NB4 (cell line): ENCODE measurements around the gene SERTAD3.

ENCODE experiments used
- DNase-seq: peaks from one replicate; pipeline ENCODE4 v3.0.0; 2010; ENCODE audit warnings: low read depth
- H3K4me3 ChIP-seq: one replicate; pipeline ENCODE4 v1.5.1; 2011; ENCODE audit warnings: mild to moderate bottlenecking, low read depth, low read length, moderate library complexity
- MYC ChIP-seq: IDR thresholded peaks from 2 replicates; pipeline ENCODE4 v1.6.1; 2011; ENCODE audit warnings: low read depth, low read length
- POLR2A ChIP-seq: IDR thresholded peaks from 2 replicates; pipeline ENCODE4 v1.6.1; 2011; ENCODE audit warnings: mild to moderate bottlenecking; ENCODE audit not compliant: insufficient read length; ENCODE audit errors: extremely low read depth
- TF ChIP-seq, protein P1 (sequence below): IDR thresholded peaks from 2 replicates; pipeline ENCODE4 v1.6.1; 2011; ENCODE audit warnings: low read depth, low read length
- TF ChIP-seq, protein P2 (sequence below): IDR thresholded peaks from one replicate; pipeline ENCODE4 v1.5.1; 2012; ENCODE audit warnings: low read depth, low read length

The SERTAD3 gene

DNA sequence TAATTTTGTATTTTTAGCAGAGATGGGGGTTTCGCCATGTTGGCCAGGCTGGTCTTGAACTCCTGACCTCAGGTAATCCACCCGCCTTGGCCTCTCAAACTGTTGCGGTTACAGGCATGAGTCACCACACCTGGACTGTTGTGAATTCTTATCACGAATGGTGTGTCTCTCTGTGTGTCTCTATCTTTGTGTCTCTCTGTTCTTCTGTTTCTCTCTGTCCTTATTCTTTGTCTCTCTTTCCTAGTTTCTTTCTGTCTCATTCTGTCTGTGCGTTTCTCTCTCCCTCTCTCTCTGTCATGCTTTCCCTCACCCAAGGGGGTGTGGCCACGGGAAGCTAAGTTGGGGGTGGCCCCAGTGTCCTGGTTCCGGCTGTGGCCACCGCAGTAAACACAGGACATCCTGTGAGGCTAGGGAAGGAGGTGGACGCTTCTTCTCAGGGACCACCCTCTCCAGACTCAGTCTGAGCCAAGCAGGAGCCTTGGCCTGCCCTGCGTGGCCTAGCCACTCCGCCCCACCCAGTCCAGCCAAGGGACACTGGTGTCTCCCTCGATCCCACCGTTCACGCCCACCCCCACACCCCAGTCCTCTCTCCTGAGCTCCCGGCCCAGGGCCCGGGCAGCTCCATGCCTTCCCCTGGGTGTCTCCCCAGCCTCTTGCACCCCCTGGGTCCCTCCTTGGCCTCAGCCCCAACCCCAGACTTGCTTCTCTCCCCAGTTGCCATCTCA lies 27.1 kb downstream of the SERTAD3 start:
- H3K4me3 ChIP-seq: no peak overlapping the region
- TF ChIP-seq POLR2A (no peak), MYC (no peak)
- TF ChIP-seq, protein P1, sequence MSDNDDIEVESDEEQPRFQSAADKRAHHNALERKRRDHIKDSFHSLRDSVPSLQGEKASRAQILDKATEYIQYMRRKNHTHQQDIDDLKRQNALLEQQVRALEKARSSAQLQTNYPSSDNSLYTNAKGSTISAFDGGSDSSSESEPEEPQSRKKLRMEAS: no peak
- TF ChIP-seq, protein P2, sequence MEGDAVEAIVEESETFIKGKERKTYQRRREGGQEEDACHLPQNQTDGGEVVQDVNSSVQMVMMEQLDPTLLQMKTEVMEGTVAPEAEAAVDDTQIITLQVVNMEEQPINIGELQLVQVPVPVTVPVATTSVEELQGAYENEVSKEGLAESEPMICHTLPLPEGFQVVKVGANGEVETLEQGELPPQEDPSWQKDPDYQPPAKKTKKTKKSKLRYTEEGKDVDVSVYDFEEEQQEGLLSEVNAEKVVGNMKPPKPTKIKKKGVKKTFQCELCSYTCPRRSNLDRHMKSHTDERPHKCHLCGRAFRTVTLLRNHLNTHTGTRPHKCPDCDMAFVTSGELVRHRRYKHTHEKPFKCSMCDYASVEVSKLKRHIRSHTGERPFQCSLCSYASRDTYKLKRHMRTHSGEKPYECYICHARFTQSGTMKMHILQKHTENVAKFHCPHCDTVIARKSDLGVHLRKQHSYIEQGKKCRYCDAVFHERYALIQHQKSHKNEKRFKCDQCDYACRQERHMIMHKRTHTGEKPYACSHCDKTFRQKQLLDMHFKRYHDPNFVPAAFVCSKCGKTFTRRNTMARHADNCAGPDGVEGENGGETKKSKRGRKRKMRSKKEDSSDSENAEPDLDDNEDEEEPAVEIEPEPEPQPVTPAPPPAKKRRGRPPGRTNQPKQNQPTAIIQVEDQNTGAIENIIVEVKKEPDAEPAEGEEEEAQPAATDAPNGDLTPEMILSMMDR: no peak
- DNase-seq: no peak

DNA sequence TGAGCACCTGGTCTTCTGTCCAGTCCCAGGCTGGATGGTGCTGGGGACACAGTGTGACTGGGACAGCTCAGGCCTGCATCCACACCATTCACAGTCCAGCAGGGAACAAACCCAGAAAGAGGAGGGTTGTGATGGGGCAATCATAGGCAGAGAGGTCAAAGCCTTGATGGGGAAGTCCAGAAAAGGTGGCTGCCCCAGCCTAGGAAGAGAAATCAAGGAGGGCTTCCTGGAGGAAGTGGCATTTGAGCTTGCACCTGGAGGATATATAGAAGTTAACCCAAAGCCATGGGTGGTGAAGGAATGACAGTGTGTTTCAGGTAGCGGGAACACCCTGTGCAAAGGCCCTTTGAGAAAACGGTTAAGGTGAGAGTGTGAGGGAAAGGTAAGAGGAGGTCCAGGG lies 28.4 kb downstream of the SERTAD3 start:
- TF ChIP-seq, protein P2: no peak
- TF ChIP-seq MYC (no peak), POLR2A (no peak)
- TF ChIP-seq, protein P1: no peak
- no peak overlapping the region for H3K4me3 ChIP-seq
- no peak for DNase-seq

DNA sequence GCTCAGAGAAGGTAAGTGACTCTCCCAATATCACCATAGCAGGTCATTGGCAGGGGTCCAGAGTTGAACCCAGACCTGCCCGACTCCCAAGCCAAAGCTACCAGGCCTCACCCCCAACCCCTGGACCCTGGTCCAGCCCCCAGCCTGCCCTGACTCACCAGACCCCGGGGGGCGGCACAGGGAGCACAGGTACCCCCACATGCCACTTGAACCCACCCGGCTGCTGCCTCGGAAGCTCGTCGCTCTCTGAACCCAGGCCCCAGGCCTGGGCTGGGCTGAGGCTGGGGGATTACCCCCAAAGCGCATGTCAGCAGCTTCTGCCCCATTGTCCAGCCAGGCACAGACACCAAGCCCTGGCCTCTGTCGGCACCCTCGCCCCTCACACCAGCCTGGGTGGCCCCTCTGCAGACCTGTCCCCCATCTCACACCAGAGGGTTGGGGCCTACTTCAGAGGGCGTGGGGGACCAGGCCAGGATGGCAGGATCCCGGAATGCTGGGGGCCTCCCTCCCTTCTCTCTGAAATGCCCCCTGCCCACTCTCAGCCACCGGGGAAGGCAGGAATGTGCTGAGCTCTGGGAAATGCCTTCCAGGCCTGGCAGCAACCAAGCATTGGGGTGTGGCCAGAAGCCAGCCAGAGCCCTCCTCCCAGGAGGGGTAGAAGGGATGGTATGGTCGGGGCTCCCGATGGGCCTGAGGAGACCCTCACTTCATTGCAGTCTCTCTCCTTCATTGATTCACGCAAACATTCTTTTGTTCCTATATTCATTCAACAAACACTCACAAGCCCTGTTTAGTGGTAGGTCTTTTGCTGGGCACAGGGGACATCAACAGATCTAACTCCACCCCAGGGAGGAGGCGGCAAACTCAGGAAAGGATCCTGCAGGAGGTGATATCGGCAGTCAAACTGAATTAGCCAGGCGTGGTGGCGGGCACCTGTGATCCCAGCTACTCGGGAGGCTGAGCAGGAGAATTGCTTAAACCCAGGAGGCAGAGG lies 29.3 kb downstream of the SERTAD3 start:
- TF ChIP-seq MYC: no peak
- TF ChIP-seq, protein P2: no peak
- DNase-seq: no peak
- H3K4me3 ChIP-seq: no peak overlapping the region

DNA sequence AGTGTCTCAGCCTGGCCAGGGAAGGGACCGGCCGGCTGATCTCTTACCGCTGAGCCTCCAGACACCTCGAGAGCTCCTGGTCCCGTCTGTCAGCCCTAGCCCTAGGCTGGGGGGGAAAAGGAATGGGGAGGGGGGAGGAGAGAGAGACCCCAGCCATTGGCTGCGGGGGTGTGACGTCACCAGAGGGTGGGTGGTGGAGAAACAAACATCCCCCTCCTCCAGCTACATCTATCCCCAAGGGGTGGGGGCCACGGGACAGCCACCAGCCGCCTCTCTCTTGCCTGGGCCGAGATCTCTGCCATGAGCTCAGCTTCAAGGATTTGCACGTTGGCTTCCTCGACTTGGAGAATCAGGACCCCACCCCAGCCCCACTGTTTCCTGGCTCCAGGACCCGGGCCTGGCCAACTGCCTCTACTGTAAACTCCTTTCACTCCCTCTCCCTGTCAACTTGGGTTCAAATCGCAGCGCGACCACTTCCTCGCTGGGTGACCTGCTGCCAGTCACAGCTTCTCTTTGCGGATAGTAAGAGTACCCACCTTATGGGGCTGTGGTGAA lies 30.8 kb downstream of the SERTAD3 start, which contains the start of gene PRX:
Gene PRX, minus strand, starts transcription at position 88 of the 555 bp plus-strand sequence. CDS start 5,446 bp downstream, outside the sequence.
- H3K4me3 ChIP-seq: no peak within 1 kb of the TSS
- no peak for DNase-seq
- no peak for TF ChIP-seq MYC
- TF ChIP-seq, protein P2: no peak
- TF ChIP-seq POLR2A: no peak
- TF ChIP-seq, protein P1: no peak

DNA sequence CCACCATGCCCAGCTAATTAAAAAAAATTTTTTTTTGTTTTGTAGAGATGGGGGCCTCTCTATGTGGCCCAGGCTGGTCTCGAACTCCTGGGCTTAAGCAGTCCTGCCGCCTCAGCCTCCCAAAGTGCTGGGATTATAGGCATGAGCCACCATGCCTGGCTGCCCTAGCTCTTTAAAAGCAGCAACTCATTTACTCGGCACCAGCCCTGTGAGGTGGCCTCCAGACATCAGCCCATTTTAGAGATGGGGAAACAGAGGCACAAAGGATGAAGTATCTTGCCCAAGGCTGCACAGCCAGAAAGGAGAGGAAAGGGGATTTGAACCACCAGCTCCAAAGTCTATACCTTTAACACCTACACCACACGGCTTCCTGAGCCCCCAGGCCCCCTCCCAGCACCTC lies 31.3 kb downstream of the SERTAD3 start:
- no peak overlapping the region for H3K4me3 ChIP-seq

More for the DNA sequence above, 31.3 kb downstream of the SERTAD3 start:
- TF ChIP-seq, protein P2: no peak
- TF ChIP-seq, protein P1: no peak
- TF ChIP-seq MYC: no peak
- no peak for TF ChIP-seq POLR2A
- no peak for DNase-seq
